TTC549 (cell line): ENCODE measurements around the gene RBFOX1.

Experiments
- FAIRE-seq: peaks from 2 replicates; lab custom pipeline; 2012; peaks lifted over from hg19 to GRCh38; lab: Jason Lieb, UNC

Gene RBFOX1

DNA sequence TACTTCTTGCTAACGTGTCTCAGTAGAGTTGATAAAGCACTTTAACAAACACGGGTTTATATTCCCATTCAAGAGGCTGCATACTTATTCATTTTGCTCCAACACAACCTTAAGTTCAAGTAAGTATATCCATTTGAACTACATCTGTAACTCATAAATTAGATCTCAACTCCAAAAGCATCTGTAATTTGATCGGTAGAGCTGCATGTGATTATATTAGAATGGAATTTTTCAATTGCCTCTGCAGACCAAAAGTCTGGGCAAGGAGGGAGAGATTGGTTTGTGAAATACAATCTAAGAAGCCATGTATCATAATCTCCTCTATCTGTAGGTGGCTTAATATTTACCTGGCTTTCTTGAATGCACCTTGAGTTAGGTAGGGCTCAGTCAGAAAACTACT, 371.0 kb downstream of the RBFOX1 start:
- no peak for FAIRE-seq

DNA sequence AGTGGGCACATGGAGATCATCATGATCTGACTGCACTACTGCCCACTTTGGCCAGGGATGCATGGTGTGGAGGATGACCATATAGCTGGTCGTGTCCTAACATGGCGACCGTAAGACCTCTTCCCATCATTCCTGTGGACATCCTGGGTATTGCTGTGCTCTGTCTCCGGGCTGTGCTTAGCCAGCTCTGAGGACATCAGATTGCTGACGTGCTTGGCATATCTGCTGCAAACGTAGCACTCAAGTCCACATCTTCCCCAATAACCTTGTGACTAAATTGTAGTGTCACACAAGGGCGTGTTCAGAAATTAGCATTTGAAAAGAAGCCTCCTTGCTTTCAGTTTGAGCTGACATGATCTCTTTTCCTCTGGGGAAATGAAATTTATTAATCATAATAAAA, 373.2 kb downstream of the RBFOX1 start:
- FAIRE-seq: no peak

DNA sequence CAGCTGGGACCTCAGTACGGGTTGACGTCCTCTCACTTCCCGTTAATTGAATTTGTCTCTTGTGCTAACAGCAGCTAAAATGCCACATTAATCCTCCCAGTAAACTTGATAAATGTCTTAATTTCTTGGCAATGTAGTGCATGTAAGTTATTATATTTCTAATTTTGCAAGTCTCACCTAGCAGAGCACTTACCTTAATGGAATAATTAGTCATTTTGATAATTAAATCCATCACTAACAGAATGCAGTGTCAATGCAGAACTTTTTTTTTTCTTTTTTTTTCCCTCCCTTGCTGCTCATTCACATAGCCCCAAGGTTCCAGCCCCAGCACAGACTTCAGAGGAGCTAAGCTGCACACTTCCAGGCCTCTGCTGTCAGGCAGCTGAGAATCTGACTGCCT, 376.5 kb downstream of the RBFOX1 start:
- no peak for FAIRE-seq

DNA sequence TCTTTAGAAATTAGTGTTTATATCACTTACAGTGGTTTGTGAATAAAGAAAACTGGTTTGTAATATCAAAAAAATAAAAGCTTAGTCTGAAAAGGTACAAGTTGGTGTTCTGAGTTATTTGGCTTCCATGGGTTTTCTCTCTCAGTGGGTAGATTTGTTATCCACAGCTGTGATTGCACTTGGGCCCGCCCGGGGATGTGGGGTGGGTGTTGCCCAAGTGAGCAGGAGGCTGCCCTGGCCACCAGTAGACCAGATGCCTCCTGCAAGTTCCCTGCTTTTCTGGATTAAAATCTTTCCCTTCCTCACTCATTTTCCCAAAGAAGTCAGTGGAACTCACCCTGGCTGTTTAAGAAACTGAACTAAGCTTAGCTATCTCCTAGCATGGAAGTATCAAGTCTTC, 380.6 kb downstream of the RBFOX1 start:
- no peak for FAIRE-seq

DNA sequence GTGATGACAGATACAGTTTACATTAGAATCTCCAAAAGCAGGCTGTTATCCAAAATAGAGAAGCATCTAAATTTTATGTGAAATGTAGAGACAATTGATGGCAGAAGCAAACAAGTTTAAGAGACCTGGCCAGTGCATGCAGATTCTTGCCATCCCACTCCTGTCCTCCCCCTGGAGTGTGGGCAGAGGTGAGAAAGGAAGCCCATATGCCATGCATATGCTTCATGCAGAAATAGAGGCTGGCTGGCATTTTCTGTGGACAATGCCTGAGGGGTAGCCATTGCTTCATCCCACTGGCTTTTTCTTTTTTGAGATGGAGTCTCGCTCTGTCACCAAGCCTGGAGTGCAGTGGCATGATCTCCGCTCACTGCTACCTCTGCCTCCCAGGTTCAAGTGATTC, 382.1 kb downstream of the RBFOX1 start:
- FAIRE-seq: no peak

DNA sequence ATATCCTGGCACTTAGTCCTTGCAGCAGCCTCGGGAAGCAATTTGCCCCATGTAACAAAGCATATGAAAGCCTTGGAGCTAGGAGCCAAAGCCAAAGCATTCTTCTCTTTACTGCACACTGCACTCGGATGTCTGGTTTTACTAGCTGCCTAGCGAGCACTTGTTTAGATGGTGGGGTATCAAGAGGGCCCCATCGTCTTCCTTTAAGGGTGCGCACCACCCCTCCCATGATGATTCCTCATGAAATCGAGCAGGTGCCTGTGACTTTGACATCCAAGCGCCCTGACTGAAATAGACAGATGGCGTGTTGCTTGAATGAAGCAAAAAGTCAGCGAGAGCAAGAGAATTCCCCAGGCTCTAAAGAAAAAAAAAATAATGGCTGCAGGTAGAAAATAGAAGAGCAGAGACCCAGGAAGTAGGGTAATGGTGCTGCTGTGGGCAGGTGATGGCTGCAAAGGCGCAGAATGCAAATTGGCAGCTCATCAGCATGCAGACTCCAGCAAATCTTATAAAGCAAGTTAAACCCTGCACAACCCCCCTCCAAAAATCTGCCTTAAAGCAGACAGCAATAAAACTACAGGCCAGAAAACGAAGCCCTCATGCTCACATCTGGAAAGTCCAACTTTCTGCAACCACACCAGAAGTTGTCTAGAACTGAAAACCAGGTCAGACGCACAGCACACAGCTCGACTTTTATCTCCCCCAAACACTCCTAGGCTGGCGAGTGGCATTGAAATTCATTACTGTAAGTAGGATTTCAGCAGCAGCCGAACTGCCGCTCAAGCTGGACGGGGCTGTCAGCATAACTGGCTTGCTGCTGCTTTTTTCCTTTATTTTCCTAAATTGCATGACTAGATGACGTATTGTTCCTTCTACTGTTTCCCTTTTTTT, 384.3 kb downstream of the RBFOX1 start:
- no peak for FAIRE-seq

DNA sequence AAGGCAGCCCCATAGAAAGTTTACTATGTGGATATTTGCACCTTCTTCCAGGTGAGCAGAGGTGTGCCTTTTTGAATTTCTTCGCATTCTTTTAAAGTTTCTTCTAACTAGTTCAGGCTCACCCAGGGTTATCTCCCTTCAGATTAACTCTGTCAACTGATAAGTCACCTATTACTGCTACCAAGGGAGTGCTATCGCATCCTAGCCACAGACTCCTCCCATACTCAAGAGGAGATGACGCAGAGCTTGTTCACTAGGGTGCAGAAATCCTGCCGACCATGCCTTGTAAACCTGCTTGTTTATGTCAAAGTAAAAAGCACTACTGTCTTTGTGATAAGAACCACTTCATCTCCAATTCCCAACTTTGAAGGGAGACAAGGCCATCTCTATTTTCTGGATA, 390.1 kb downstream of the RBFOX1 start:
- no peak for FAIRE-seq

DNA sequence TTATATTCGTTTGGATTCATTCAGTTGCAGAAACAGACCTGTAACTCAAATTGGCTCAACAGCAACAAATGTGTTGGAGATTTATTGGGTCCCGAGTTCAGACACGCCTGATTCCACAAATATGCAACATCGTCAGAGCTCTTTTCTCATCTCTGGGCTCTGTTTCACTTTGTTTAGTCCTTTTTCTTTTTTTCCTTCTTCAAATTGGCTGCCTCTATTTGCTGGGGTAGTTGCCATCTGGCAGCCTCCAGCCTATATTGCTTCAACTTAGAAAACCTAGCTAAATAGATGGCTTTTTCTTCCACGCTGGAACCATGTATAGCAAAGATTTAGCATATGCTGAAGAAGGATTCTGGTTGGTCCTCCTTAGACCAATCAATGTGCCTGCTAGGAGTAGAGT, 398.5 kb downstream of the RBFOX1 start:
- no peak for FAIRE-seq

DNA sequence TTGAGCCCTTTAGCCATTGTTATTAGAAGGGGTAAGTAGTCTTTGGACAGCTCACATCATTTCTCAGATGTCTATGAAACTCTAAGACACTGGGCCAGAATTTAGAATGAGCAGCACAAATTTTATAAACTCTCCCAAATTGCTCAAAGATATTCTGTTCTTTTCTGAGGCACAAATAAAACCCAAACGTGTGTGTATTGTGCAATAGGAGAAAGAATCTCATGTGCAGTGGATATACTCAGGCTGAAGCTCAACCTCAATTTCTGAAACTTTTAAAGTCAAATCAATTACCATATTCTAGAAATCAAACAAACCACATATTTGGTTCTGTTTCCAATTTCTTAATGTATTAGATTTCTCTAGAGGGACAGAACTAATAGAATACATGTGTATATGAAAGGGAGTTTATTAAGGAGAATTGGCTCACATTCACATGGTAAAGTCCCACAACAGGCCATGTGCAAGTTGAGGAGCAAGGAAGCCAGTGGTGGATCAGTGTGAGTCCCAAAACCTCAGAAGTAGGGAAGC, 403.6 kb downstream of the RBFOX1 start:
- no peak for FAIRE-seq

DNA sequence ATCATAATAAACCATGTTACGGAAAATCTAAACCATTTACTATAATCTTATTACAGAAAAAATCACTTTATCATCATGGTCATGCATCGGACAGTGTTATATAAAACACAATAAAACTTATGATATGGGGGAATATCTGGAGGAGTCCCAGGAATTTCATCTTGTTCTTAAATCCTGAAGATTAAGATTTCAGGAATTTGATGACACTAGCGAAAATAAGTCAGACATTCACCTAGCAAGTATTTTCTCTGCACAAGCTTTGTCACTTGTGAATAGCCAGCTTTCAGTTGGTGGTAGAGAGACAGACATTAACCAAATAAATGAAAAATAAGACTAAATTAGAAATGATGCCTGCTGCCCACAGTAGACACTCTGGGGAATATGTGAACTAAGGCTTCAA, 410.0 kb downstream of the RBFOX1 start:
- FAIRE-seq: no peak

DNA sequence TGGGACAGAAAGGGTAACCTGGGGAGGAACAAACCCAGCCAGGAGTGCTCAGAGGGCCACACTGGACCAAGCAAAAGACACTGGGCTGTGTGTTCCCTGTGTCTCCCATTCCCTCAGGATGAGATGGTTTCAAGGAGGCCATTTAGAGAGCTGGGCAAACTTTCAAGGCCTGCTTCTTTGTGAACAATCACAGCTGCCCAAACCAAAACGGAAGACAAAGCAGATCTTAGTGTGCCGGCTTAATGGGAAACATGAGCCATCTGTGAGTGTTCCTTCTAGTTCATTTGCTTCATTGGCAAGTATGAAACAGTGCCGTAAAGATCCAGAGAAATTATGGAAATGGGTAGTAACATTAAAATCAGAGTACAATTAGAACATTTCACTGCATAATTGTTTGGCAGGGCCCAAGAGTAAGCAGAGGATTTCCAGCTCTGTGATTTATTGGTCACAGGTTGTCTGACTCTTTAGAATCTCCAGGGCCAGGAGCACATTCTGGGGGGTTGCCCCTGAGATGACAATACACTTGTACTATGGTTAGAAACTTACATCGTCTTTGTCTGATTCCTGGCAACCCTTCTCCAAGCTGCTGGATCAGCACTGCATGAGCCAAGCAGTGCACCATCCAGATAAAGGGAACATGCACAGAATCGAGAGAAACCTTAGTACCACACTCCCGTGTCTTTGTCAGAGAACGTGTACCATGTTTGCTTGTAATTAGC, 412.1 kb downstream of the RBFOX1 start:
- no peak for FAIRE-seq

DNA sequence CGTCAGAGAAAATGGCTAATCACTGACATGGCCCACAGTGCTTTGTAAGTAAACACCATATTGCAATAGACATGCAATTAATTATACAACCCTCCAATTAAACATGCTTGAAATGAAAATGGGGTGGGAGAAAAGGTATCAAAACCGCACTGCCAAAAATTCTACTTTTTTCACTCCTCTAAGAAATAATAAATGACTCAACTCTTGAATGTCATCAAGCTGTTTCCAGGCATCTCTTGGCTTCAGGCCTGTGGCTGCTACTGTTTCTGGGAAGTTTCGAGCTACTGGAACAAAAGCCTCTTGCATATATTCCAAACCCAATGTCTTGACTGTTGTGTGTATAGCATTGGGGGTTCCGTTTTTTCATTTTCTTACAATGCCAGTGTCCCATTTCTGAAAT, 412.6 kb downstream of the RBFOX1 start:
- FAIRE-seq: no peak

DNA sequence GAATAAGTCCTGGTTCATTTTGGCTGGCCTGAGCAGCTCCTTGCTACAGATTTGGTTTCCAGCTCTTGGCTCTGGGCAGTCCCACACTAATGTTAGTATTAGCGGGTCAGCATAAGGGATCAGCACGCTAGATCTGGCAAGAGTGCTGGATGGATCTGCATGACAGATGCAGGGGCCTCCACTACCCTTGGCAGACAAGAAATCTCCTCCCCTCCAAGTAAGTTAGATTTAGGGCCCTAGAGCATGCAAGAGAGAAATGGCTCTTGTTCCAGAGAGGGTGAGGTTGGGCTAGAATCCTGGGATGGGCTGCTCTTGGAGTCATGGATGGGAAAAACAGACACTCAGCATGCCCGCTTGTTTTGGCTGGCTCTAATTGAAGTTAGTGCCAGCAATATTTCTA, 414.3 kb downstream of the RBFOX1 start:
- no peak for FAIRE-seq

DNA sequence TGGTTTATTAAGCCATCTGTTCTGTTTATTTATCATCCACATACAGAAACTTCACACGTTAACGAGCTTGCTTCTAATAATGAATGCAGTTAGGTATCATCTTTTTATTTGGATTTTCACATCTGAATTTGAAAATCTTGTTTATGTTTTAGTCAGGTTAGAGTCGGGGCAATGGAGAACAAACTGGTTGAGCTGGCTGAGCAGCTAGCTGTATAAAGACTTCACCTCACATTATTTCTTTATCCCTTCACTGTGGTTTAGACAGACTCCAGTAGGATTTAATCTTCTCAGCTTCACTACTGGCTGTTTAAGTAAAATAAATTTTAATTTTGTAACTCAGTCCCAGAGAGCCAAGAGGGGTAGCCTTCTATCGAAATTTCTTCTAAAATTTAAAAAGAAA, 415.9 kb downstream of the RBFOX1 start:
- FAIRE-seq: no peak

DNA sequence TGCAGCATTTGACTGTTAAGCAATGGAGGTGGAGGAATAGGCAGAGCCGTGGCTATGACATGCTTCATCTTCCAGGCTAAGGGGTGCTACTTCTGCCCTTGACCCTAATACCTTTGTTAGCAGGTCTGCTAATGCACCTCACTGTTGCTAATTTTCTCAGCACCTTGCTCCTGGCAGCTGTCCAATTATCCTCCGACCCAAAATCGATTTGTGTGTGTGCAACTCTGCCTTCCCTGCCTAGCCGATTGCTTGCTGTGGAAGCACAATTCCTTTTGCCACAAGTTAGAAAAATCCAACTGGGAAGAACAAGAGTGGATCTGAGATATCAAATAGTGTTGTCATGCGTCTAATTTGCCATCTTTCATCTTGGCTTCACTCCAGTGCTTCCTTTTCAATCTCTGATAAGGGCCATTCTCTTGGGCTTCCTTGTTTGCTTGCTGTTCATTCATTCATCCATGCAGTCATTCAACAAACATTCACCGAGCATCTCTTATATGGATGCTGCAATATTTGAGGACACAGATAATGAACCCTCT, 422.8 kb downstream of the RBFOX1 start:
- no peak for FAIRE-seq
